ENCODE data around the gene SDCBP2. TPM values are rescaled to one million over a fixed set of nuclear protein-coding genes. Genes with fewer than 3 reads are reported as not detected.

SDCBP2 gene
- total RNA-seq, 4 donors from 2014 or later: 1.3 to 2.9 (median 2.1) TPM

- Histone ChIP-seq H3K4me1 (peaks cover 14 to 19% of the 10 kb centered on the region in 2 donors), H3K9me3 (no peaks in the 10 kb centered on the region), H3K36me3 (no peaks in the 10 kb centered on the region), H3K27me3 (no peaks in the 10 kb centered on the region), H3K27ac (no peak overlapping the region), H3K4me3 (no peak overlapping the region)
- DNase-seq: no peak
- ATAC-seq: no peak
- intact Hi-C loops (cut with DNase I; ENCODE audit: low total_unique reads): no loop called here
- in situ Hi-C loops (cut with MboI; ENCODE audit: low sequenced_read_pairs in 4 of 4): no loop called here
- TF ChIP-seq POLR2A (IDR thresholded peaks at IDR 0.05): no peak
- TF ChIP-seq CTCF (IDR thresholded peaks at IDR 0.05 in 4 of 5, conservative IDR thresholded peaks at IDR 0.05 in 1 of 5): no peak
Measured at GRCh38 chr20:1277529-1278322, 51.2 kb downstream of the SDCBP2 start.

GRCh38 chr20:1275919-1276318 lies 53.0 kb downstream of the SDCBP2 start:
- Histone ChIP-seq H3K4me1 (peaks cover 5 to 8% of the 10 kb centered on the region in 2 donors), H3K27me3 (no peaks in the 10 kb centered on the region), H3K9me3 (no peaks in the 10 kb centered on the region), H3K27ac (no peak overlapping the region), H3K4me3 (no peak overlapping the region), H3K36me3 (no peaks in the 10 kb centered on the region)
- in situ Hi-C loops (cut with MboI; ENCODE audit: low sequenced_read_pairs in 4 of 4): no loop called here
- intact Hi-C loops (cut with DNase I; ENCODE audit: low total_unique reads): no loop called here
- ATAC-seq (no peak), DNase-seq (no peak)
- TF ChIP-seq CTCF (IDR thresholded peaks at IDR 0.05 in 4 of 5, conservative IDR thresholded peaks at IDR 0.05 in 1 of 5) (no peak), POLR2A (IDR thresholded peaks at IDR 0.05) (no peak)

GRCh38 chr20:1274485-1275311 lies 54.2 kb downstream of the SDCBP2 start:
- TF ChIP-seq POLR2A (IDR thresholded peaks at IDR 0.05) (no peak), CTCF (IDR thresholded peaks at IDR 0.05 in 4 of 5, conservative IDR thresholded peaks at IDR 0.05 in 1 of 5) (no peak)
- no peak for ATAC-seq

GRCh38 chr20:1273366-1273765 lies 55.6 kb downstream of the SDCBP2 start:
- Histone ChIP-seq H3K36me3 (no peaks in the 10 kb centered on the region), H3K4me3 (no peak overlapping the region), H3K27me3 (no peaks in the 10 kb centered on the region), H3K27ac (no peak overlapping the region), H3K9me3 (no peaks in the 10 kb centered on the region), H3K4me1 (no peaks in the 10 kb centered on the region)
- TF ChIP-seq CTCF (IDR thresholded peaks at IDR 0.05 in 4 of 5, conservative IDR thresholded peaks at IDR 0.05 in 1 of 5) (no peak), POLR2A (IDR thresholded peaks at IDR 0.05) (no peak)
- DNase-seq (no peak), ATAC-seq (no peak)
- intact Hi-C loops (cut with DNase I; ENCODE audit: low total_unique reads) (no loop called here), in situ Hi-C loops (cut with MboI; ENCODE audit: low sequenced_read_pairs in 4 of 4) (no loop called here)

More at GRCh38 chr20:1274485-1275311, 54.2 kb downstream of the SDCBP2 start:
- in situ Hi-C loops (cut with MboI; ENCODE audit: low sequenced_read_pairs in 4 of 4) (no loop called here), intact Hi-C loops (cut with DNase I; ENCODE audit: low total_unique reads) (no loop called here)
- DNase-seq: no peak
- Histone ChIP-seq H3K9me3 (no peaks in the 10 kb centered on the region), H3K27me3 (no peaks in the 10 kb centered on the region), H3K27ac (no peak overlapping the region), H3K4me1 (no peaks in the 10 kb centered on the region), H3K4me3 (no peak overlapping the region), H3K36me3 (no peaks in the 10 kb centered on the region)
